ENCODE data around the gene SLC4A3.
A peak's percentile ranks its signal among the peaks of the same experiment; 100 is the strongest.

SLC4A3 gene

GRCh38 chr2:219642465-219643083 is 15.1 kb downstream of the SLC4A3 start (continued):
- TF ChIP-seq ZNF221 (tag by site-specific recombination; IDR thresholded peaks at IDR 0.05; ENCODE audit: borderline replicate concordance): no peak
- TF ChIP-seq ZNF510 (tag by site-specific recombination; IDR thresholded peaks at IDR 0.05; ENCODE audit: insufficient replicate concordance): no peak
- no peak for TF ChIP-seq KLF17 (tag by site-specific recombination; IDR thresholded peaks at IDR 0.05)
- no peak for TF ChIP-seq HOXC10 (CRISPR knock-in tag; IDR thresholded peaks at IDR 0.05)
- no peak for TF ChIP-seq ZNF280C (tag by site-specific recombination; IDR thresholded peaks at IDR 0.05)
- no peak for TF ChIP-seq ZBTB7A (tag by site-specific recombination; IDR thresholded peaks at IDR 0.05; ENCODE audit: low read depth)
- peak; percentile 100 for TF ChIP-seq CTCF (tag by site-specific recombination; IDR thresholded peaks at IDR 0.05)
- TF ChIP-seq ZNF449 (tag by site-specific recombination; IDR thresholded peaks at IDR 0.05): no peak; the same call in 1 of the 2 replicates
- peak; percentile 69 for TF ChIP-seq GLIS1 (tag by site-specific recombination; IDR thresholded peaks at IDR 0.05)
- TF ChIP-seq ZNF175 (tag by site-specific recombination; IDR thresholded peaks at IDR 0.05): no peak
- no peak for TF ChIP-seq IKZF3 (tag by site-specific recombination; IDR thresholded peaks at IDR 0.05)
- TF ChIP-seq PATZ1 (tag by site-specific recombination; IDR thresholded peaks at IDR 0.05): peak; percentile 88
- TF ChIP-seq REPIN1 (tag by site-specific recombination; IDR thresholded peaks at IDR 0.05; ENCODE audit: low read depth): no peak
- TF ChIP-seq ZNF416 (tag by site-specific recombination; IDR thresholded peaks at IDR 0.05): no peak
- no peak for TF ChIP-seq ZNF658 (tag by site-specific recombination; IDR thresholded peaks at IDR 0.05)
- no peak for TF ChIP-seq ZBTB8A (tag by site-specific recombination; IDR thresholded peaks at IDR 0.05)
- no peak for TF ChIP-seq ZNF311 (tag by site-specific recombination; IDR thresholded peaks at IDR 0.05; ENCODE audit: borderline replicate concordance)
- TF ChIP-seq ZNF2 (tag by site-specific recombination; IDR thresholded peaks at IDR 0.05): peak; percentile 88
- peak; percentile 73; the same call in 1 of the 2 replicates for TF ChIP-seq ZNF692 (tag by site-specific recombination; IDR thresholded peaks at IDR 0.05)
- no peak for TF ChIP-seq ZNF26 (tag by site-specific recombination; IDR thresholded peaks at IDR 0.05)
- TF ChIP-seq SCRT1 (tag by site-specific recombination; IDR thresholded peaks at IDR 0.05; ENCODE audit: borderline replicate concordance): no peak
- TF ChIP-seq ZNF660 (tag by site-specific recombination; IDR thresholded peaks at IDR 0.05): peak; percentile 84; the same call in 1 of the 2 replicates
- no peak for TF ChIP-seq ZNF248 (tag by site-specific recombination; IDR thresholded peaks at IDR 0.05)
- TF ChIP-seq KLF1 (tag by site-specific recombination; IDR thresholded peaks at IDR 0.05): no peak
- no peak; the same call in 1 of the 2 replicates for TF ChIP-seq ZNF324 (tag by site-specific recombination; IDR thresholded peaks at IDR 0.05)
- TF ChIP-seq ZNF585B (tag by site-specific recombination; IDR thresholded peaks at IDR 0.05): no peak
- TF ChIP-seq ZNF560 (tag by site-specific recombination; IDR thresholded peaks at IDR 0.05; ENCODE audit: borderline replicate concordance): no peak
- no peak for TF ChIP-seq ZNF19 (tag by site-specific recombination; IDR thresholded peaks at IDR 0.05; ENCODE audit: low read depth)

Data from HEK293 (cell line).